ENCODE results near the gene MBP.
"Not testable (repeated sequence)": the region's sequence is repeated elsewhere in the genome, so short reads cannot be mapped to it uniquely, and the experiment has no call there.

Gene MBP

DNA sequence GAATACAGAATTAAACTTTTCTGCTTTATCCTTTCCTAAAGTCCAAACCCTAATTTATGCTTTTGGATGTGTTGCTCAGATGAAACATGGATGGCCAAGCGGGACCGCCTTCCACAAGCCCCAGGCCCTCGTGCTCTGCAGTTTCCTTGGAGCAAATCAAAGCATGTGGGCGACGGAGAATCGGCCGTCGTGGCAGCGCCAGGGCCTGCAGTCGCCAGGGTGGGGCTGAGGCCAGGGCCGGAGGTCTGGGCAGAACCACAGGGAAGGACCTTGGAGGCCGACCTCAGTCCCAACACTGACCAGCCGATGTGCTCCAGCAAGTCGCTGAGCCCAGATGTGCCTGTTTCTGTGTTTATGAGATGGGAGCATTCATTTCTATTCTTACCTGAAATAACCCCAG, 108.1 kb downstream of the MBP start:
- Histone ChIP-seq H3K4me3 (ENCODE audit: low read depth, low read length) (no peak overlapping the region), H3K9ac (ENCODE audit: low read depth, low read length) (no peak overlapping the region), H3K36me3 (ENCODE audit: control insufficient read depth, insufficient read depth, low read length) (no peaks in the 10 kb centered on the region), H3K27me3 (ENCODE audit: control insufficient read depth, insufficient read depth, low read length) (no peaks in the 10 kb centered on the region), H3K4me1 (ENCODE audit: control insufficient read depth, insufficient read depth, low read length) (no peaks in the 10 kb centered on the region), H3K9me3 (ENCODE audit: control insufficient read depth, insufficient read depth, low read length) (no peaks in the 10 kb centered on the region)

DNA sequence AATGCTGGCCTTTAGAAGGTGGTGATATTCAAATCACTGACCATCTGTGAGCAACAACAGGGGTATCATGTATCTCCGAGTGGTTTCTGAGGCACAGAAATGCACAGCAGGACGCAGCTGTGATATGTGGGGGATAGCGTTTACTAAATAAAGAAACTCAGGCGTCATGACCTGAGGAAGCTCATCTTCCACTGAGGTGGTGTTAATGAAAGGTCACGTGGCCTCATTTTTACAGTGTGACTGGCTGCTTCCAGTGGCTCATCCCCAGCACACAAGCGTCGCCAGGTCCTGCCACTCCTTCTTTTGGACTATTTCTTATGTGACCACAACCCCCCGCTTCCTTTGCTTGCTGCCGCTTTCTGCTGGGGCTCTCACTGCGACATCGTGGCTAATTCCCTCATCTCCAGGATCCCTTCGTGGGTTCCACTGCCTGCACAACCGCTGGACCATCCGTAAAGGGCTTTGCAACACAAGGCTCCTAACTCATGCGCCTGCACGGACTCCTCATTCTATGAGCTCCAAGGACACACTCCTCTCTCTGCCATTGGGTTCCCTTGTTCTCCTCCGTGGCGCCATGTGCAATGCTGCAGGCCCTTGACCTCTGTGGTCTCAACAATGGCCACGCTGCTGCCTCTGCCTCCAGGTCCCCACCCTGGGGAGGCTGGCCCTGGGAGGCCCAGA, 109.3 kb downstream of the MBP start:
- no peak overlapping the region for H3K4me3 ChIP-seq (ENCODE audit: low read depth, low read length)
- H3K9ac ChIP-seq (ENCODE audit: low read depth, low read length), result no peak overlapping the region
- H3K36me3 ChIP-seq (ENCODE audit: control insufficient read depth, insufficient read depth, low read length), result no peaks in the 10 kb centered on the region
- no peaks in the 10 kb centered on the region for H3K4me1 ChIP-seq (ENCODE audit: control insufficient read depth, insufficient read depth, low read length)
- H3K9me3 ChIP-seq (ENCODE audit: control insufficient read depth, insufficient read depth, low read length), result no peaks in the 10 kb centered on the region
- H3K27me3 ChIP-seq (ENCODE audit: control insufficient read depth, insufficient read depth, low read length), result no peaks in the 10 kb centered on the region

DNA sequence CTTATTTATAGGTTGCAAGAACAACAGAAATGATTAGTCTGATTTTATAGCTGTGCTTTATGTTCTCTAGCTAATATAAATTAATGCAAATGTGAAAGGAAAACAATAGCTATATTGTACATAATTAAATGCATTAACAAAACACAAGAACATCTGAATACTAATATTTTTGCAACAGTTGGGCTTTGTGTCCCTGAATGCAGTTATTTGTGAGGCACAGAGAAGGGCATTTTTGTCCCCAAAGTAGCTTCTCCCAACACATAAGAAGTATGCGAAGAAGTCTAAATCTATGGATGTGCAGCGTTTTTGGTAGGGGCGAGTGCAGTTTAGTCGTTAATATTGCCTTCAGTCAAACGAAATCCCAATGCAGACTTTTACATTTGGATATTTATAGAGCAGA, 110.0 kb downstream of the MBP start:
- no peak overlapping the region for H3K4me3 ChIP-seq (ENCODE audit: low read depth, low read length)
- H3K4me1 ChIP-seq (ENCODE audit: control insufficient read depth, insufficient read depth, low read length), result no peaks in the 10 kb centered on the region
- H3K27me3 ChIP-seq (ENCODE audit: control insufficient read depth, insufficient read depth, low read length), result no peaks in the 10 kb centered on the region
- H3K9ac ChIP-seq (ENCODE audit: low read depth, low read length), result no peak overlapping the region
- no peaks in the 10 kb centered on the region for H3K36me3 ChIP-seq (ENCODE audit: control insufficient read depth, insufficient read depth, low read length)
- H3K9me3 ChIP-seq (ENCODE audit: control insufficient read depth, insufficient read depth, low read length), result no peaks in the 10 kb centered on the region

- H3K9ac ChIP-seq (ENCODE audit: low read depth, low read length), result no peak overlapping the region
Observed at GRCh38 chr18:77022116-77022515, 110.5 kb downstream of the MBP start.

DNA sequence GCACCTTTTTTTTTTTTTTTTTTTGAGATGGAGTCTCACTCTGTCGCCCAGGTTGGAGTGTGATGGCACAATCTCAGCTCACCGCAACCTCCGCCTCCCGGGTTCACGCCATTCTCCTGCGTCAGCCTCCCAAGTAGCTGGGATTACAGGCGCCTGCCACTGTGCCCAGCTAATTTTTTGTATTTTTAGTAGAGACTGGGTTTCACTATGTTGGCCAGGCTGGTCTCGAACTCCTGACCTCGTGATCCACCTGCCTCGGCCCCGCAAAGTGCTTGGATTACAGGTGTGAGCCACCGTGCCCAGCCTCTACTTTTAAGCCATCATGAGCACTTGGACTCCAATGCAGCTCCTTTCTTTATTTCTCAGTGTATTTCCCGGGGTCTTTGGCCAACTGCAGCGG, 111.1 kb downstream of the MBP start:
- H3K4me3 ChIP-seq (ENCODE audit: low read depth, low read length); H3K9me3 ChIP-seq (ENCODE audit: control insufficient read depth, insufficient read depth, low read length); H3K27me3 ChIP-seq (ENCODE audit: control insufficient read depth, insufficient read depth, low read length); H3K36me3 ChIP-seq (ENCODE audit: control insufficient read depth, insufficient read depth, low read length); H3K9ac ChIP-seq (ENCODE audit: low read depth, low read length); H3K4me1 ChIP-seq (ENCODE audit: control insufficient read depth, insufficient read depth, low read length): not testable (repeated sequence)

More at GRCh38 chr18:77022116-77022515, 110.5 kb downstream of the MBP start:
- Histone ChIP-seq H3K9me3 (ENCODE audit: control insufficient read depth, insufficient read depth, low read length) (no peaks in the 10 kb centered on the region), H3K27me3 (ENCODE audit: control insufficient read depth, insufficient read depth, low read length) (no peaks in the 10 kb centered on the region), H3K4me1 (ENCODE audit: control insufficient read depth, insufficient read depth, low read length) (no peaks in the 10 kb centered on the region), H3K36me3 (ENCODE audit: control insufficient read depth, insufficient read depth, low read length) (no peaks in the 10 kb centered on the region), H3K4me3 (ENCODE audit: low read depth, low read length) (no peak overlapping the region)

DNA sequence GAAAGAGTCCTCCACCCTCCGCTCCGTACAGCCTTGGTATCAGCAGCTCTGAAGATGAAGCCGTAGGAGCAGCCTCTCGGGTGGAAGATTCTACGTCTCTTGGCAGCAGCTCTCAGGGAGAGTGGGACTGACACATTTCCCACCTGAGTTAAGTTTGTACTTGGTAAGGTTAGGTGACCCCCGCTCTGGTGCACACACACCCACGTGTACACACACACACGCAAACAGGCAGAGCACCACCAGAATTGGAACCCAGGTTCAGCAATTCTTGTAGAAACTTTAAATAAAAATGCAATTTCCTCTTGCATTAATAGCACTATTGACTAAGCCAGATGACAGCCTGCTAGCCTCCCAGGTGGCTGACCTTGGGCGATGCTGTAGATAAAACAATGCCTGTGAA, 111.5 kb downstream of the MBP start:
- H3K4me3 ChIP-seq (ENCODE audit: low read depth, low read length), result no peak overlapping the region
- H3K27me3 ChIP-seq (ENCODE audit: control insufficient read depth, insufficient read depth, low read length), result no peaks in the 10 kb centered on the region
- H3K36me3 ChIP-seq (ENCODE audit: control insufficient read depth, insufficient read depth, low read length), result no peaks in the 10 kb centered on the region
- no peak overlapping the region for H3K9ac ChIP-seq (ENCODE audit: low read depth, low read length)
- no peaks in the 10 kb centered on the region for H3K4me1 ChIP-seq (ENCODE audit: control insufficient read depth, insufficient read depth, low read length)
- H3K9me3 ChIP-seq (ENCODE audit: control insufficient read depth, insufficient read depth, low read length), result no peaks in the 10 kb centered on the region

- H3K9ac ChIP-seq (ENCODE audit: low read depth, low read length), result no peak overlapping the region
- H3K4me3 ChIP-seq (ENCODE audit: low read depth, low read length), result no peak overlapping the region
- H3K9me3 ChIP-seq (ENCODE audit: control insufficient read depth, insufficient read depth, low read length), result no peaks in the 10 kb centered on the region
- no peaks in the 10 kb centered on the region for H3K36me3 ChIP-seq (ENCODE audit: control insufficient read depth, insufficient read depth, low read length)
- no peaks in the 10 kb centered on the region for H3K4me1 ChIP-seq (ENCODE audit: control insufficient read depth, insufficient read depth, low read length)
- H3K27me3 ChIP-seq (ENCODE audit: control insufficient read depth, insufficient read depth, low read length), result no peaks in the 10 kb centered on the region
Observed at GRCh38 chr18:77020561-77020960, 112.0 kb downstream of the MBP start.

DNA sequence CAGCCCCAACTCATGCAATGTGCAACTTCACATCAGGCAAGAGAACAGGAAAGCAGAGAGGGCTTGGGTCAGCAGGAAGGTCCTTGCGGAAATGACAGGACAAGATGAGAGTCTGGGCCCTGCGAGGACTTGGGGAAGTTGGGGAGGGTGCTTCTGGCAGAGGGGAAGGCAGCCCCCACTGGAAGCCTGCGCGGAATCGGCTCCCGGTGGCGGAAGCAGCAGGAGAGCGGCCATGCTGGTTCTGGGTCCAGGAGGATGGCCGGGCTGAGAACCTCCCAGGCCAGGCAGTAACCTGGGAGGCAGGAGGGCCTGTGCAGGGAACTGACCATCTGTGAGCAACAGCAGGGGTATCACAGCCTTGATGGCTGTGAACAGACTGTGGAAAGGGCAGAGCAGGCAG, 112.9 kb downstream of the MBP start:
- Histone ChIP-seq H3K4me1 (ENCODE audit: control insufficient read depth, insufficient read depth, low read length) (no peaks in the 10 kb centered on the region), H3K4me3 (ENCODE audit: low read depth, low read length) (no peak overlapping the region), H3K36me3 (ENCODE audit: control insufficient read depth, insufficient read depth, low read length) (no peaks in the 10 kb centered on the region), H3K9me3 (ENCODE audit: control insufficient read depth, insufficient read depth, low read length) (no peaks in the 10 kb centered on the region), H3K9ac (ENCODE audit: low read depth, low read length) (no peak overlapping the region), H3K27me3 (ENCODE audit: control insufficient read depth, insufficient read depth, low read length) (no peaks in the 10 kb centered on the region)

GRCh38 chr18:77018650-77019049, 113.9 kb downstream of the MBP start:
- H3K9ac ChIP-seq (ENCODE audit: low read depth, low read length); H3K9me3 ChIP-seq (ENCODE audit: control insufficient read depth, insufficient read depth, low read length); H3K36me3 ChIP-seq (ENCODE audit: control insufficient read depth, insufficient read depth, low read length); H3K27me3 ChIP-seq (ENCODE audit: control insufficient read depth, insufficient read depth, low read length); H3K4me1 ChIP-seq (ENCODE audit: control insufficient read depth, insufficient read depth, low read length); H3K4me3 ChIP-seq (ENCODE audit: low read depth, low read length): not testable (repeated sequence)

DNA sequence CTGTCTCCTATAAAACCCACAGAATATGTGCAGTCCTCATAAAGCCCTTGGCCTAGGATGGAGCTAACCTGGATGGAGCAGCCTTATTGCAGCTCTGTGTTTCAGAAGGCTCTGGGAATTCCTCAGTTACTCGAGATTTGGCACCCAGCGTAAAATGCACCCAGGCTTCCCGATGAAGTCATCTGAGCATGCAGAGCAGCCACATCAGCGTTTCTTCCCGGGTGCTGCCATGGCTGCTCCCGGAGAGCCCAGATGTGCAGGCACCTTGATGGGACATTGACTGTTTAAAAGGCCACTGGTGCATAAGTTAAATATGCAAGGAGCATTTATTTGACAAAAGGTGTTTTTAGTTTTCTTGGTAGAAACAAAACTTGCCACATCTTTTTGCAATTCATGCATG, 115.2 kb downstream of the MBP start:
- Histone ChIP-seq H3K36me3 (ENCODE audit: control insufficient read depth, insufficient read depth, low read length) (peaks cover 2% of the 10 kb centered on the region), H3K27me3 (ENCODE audit: control insufficient read depth, insufficient read depth, low read length) (no peaks in the 10 kb centered on the region), H3K9ac (ENCODE audit: low read depth, low read length) (no peak overlapping the region), H3K4me1 (ENCODE audit: control insufficient read depth, insufficient read depth, low read length) (no peaks in the 10 kb centered on the region), H3K9me3 (ENCODE audit: control insufficient read depth, insufficient read depth, low read length) (no peaks in the 10 kb centered on the region), H3K4me3 (ENCODE audit: low read depth, low read length) (no peak overlapping the region)

- peaks cover 2% of the 10 kb centered on the region for H3K36me3 ChIP-seq (ENCODE audit: control insufficient read depth, insufficient read depth, low read length)
- no peak overlapping the region for H3K4me3 ChIP-seq (ENCODE audit: low read depth, low read length)
- no peaks in the 10 kb centered on the region for H3K9me3 ChIP-seq (ENCODE audit: control insufficient read depth, insufficient read depth, low read length)
- no peak overlapping the region for H3K9ac ChIP-seq (ENCODE audit: low read depth, low read length)
- H3K4me1 ChIP-seq (ENCODE audit: control insufficient read depth, insufficient read depth, low read length), result no peaks in the 10 kb centered on the region
- no peaks in the 10 kb centered on the region for H3K27me3 ChIP-seq (ENCODE audit: control insufficient read depth, insufficient read depth, low read length)
Observed at GRCh38 chr18:77016936-77017335, 115.6 kb downstream of the MBP start.

DNA sequence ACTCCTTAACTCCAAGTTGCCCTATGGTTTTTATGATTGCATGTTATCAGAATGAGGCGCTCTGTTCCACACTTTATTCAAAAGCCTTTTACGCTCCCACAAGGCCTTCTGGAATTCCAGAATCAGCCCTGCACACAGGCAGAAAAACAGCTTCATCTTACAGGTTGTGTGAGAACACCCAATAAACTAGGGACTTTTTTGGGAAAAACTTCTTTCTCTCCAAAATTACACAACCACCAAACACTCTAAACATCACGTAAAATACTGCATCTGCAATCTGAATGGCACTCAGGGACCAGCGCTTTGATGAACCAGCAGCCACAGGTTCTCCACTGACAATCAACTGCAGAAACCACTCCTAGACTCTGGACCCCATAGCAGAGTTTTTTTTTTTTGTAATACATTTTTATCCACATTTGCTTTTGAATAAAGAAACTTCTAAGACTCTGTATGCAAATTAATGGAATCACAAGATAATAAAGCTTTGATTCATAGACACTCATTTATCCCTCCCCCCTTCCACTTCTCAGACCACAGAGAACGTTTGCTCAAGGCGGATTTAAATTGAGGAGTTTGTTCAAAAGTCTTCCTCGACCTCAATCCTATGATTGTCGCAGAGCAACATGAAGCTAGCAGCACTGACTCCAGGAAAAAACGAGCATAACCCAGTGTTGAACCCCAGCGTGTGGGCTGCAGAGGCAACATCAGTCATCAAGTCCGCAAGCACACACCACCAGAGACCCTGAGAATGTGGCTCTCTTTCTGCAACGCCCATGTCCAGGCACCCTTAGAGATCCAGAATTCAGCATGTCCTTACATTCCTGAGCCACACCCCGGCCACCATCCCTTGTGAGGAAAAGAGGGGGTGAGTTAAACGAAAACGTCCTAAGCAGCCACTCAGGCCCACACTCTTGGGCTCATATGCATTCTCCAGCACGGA, 116.5 kb downstream of the MBP start:
- no peak overlapping the region for H3K4me3 ChIP-seq (ENCODE audit: low read depth, low read length)
- peaks cover 1% of the 10 kb centered on the region for H3K4me1 ChIP-seq (ENCODE audit: control insufficient read depth, insufficient read depth, low read length)
- no peaks in the 10 kb centered on the region for H3K27me3 ChIP-seq (ENCODE audit: control insufficient read depth, insufficient read depth, low read length)

More for the DNA sequence above, 116.5 kb downstream of the MBP start:
- Histone ChIP-seq H3K9ac (ENCODE audit: low read depth, low read length) (no peak overlapping the region), H3K36me3 (ENCODE audit: control insufficient read depth, insufficient read depth, low read length) (peaks cover 2% of the 10 kb centered on the region), H3K9me3 (ENCODE audit: control insufficient read depth, insufficient read depth, low read length) (no peaks in the 10 kb centered on the region)
